Glomerular visceral epithelial cell (primary cell): ENCODE results near the gene ASMTL.
"Not testable (repeated sequence)": the region's sequence is repeated elsewhere in the genome, so short reads cannot be mapped to it uniquely, and the experiment has no call there.

Source experiments
- DNase-seq: peaks from one replicate; pipeline ENCODE4 v3.0.0-alpha.2; 2016; ENCODE audit errors: extremely low spot score

ASMTL gene

DNA sequence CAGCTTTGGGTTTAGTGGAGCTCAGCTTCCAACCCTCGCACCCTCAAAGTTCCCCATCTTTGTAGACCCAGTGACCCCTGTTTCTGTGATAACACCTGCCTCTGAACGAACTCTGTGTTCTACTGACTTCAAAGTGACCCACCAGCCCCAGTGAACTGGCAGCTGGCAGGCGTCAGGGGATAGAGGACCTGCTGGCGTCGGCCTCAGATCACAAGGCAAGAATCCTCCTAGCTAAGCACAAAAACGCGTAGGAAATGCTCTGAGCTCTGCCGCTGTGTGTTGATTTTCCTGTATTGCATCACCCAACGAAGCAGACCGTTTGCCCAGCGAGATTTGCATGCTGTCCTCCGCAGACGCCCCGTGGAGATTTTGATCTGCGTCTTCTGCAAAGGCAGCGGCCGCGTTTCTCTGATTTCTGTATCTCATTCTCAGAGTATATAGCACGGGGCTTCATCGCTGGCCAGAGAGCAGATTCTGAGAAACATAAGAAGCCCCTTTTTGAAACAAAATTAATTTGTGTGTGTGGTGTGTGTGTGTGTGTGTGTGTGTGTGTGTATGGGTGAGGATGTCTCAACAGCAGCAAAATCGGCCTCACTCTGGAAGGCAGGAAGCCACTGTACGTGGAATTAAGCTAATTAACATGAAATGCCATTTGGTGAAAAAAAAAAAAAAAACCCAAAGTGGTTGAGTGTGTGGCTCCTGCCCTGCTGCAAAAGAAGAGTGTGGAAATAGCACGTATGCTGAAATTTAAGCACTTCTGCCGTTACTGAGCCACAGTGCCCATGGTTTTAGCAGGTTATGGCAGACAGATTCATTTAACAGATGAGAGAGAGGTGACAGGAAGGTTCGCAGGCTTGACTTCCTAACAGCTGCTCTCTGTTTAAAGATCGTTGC lies 29.2 kb upstream of the ASMTL start:
- DNase-seq: peak; percentile 51

- DNase-seq: no peak
These were observed 27.5 kb upstream of the ASMTL start for GRCh38 chrX:1480082-1480785.

DNA sequence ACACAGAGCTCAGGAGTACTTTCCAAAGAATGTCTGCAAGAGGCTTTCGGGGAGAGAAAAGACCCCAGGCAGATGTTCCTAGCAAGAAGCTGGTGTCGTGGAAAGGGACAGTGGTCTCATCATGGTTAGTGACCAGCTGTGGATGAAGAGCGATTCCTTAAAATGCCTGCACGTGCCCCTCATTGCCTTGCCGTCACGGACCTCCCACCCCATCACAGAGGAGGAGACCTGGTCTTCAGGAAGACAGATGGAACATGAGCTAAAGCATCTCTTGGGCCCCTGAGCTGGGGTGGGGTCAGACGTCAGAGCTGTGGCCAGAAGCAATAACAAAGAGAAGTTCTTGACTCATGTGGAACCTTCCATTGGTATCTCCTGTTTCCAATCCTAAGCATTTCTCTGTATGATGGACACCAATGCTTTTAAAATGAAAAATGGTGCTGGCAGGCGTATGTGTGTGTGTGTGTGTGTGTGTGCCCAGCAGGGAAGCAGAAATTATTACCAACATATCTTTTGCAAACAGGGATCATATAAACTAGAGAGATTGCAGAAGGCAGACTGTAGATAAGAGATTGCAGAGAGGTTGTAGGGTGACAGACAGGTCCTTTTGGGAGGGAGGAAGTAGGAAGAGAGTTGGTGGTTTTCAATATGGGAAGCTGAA lies 25.2 kb upstream of the ASMTL start:
- no peak for DNase-seq

DNA sequence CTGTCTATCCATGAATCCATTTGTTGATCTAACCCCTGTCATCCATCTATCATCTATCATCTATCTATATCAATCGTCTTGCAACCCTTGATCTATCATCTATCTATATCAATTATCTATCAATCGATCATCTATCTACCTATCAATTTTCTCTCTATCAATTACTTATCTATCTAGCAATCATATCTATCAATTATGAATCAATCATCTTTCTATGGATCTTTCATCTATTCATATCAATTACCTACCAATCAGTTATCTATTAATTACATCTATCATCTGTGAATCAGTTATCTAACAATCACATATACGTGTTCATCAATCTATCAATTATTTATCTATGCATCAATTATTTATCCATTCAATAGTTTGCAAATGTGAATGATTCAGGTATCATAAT lies 24.5 kb upstream of the ASMTL start:
- DNase-seq: no peak

DNA sequence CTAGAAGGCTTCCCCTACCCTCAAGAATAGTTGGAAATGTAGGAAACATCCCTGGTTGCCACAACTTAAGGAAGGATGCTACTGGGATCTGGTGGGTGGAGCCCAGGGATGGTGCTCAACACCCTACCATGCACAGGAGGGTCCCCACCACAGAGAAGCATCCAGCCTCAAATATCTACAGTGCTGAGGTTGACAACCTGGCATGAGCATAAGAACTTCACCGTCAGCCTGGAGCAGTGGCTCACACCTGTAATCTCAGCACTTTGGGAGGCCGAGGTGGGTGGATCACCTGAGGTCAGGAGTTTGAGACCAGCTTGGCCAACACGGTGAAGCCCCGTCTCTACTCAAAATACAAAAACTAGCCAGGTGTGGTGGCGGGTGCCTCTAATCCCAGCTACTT lies 24.0 kb upstream of the ASMTL start:
- no peak for DNase-seq

DNA sequence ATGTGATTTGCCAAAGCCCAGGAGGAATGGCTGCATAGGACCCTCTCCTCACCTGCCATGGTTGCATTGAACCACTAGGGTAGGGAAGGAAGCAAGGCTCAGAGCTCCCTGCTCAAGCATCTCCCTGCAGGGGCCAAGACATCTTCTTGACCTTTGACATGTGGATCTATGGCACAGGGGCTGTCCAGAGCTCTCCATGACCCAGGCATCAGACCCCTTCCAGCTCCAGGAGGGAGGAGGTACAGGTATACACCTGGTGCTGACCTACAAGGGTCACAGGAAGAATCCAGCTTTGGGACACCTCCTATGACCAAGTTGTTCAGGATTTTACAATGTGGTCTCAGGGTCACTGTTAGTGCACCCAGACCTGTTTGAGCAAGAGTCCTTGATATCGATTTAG lies 23.2 kb upstream of the ASMTL start:
- DNase-seq: no peak

GRCh38 chrX:1475481-1475880 lies 22.8 kb upstream of the ASMTL start:
- no peak for DNase-seq

- not testable (repeated sequence) for DNase-seq
These were observed 21.9 kb upstream of the ASMTL start for GRCh38 chrX:1474593-1474992.

DNA sequence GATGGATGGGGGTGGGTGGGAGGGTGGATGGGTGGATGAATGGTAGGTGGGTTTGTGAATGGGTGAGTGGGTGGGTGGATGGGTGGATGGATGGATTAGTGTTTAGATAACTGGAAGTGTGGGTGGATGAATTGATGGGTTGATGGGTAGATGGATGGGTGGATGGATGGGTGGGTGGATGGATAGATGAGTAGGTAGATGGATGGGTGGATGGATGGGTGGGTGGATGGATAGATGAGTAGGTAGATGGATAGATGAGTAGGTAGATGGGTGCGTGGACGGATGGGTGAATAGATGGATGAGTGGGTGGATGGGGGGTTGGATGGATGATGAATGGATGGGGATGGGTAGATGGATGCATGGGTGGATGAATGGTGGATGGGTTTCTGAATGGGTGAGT lies 20.3 kb upstream of the ASMTL start:
- DNase-seq: no peak

- DNase-seq: peak; percentile 78
These were observed 15.6 kb upstream of the ASMTL start for GRCh38 chrX:1468250-1468772.

DNA sequence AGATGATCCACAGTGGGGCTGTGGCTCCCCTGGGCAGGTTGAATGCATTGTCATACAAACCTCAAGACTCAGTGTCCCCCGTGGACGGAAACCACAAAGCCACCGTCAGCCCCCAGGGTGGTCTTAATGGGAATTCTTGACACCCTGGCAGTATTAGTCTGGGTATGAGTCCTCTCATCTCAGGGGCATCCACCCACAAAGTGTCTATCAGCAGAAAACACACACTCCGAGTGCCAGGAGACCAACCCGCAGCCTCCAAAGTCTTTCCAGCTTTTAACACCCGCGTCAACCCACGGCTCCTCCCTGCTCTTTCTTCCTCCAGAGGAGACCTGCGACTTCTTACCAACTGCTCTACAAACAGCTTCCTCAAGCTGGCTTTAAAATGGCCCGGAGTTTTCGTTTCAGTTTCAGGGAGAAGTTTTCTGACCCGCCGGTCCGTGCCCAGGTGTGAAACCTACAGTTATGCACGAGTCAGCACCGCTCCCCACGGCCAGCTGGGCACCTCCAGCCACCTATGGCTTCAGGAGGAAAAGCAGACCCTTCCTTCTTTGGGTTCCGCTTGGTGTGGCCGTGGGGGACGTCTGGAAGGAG lies 14.4 kb upstream of the ASMTL start:
- DNase-seq: no peak

- DNase-seq: no peak
These were observed 13.5 kb upstream of the ASMTL start for GRCh38 chrX:1466232-1466661.

DNA sequence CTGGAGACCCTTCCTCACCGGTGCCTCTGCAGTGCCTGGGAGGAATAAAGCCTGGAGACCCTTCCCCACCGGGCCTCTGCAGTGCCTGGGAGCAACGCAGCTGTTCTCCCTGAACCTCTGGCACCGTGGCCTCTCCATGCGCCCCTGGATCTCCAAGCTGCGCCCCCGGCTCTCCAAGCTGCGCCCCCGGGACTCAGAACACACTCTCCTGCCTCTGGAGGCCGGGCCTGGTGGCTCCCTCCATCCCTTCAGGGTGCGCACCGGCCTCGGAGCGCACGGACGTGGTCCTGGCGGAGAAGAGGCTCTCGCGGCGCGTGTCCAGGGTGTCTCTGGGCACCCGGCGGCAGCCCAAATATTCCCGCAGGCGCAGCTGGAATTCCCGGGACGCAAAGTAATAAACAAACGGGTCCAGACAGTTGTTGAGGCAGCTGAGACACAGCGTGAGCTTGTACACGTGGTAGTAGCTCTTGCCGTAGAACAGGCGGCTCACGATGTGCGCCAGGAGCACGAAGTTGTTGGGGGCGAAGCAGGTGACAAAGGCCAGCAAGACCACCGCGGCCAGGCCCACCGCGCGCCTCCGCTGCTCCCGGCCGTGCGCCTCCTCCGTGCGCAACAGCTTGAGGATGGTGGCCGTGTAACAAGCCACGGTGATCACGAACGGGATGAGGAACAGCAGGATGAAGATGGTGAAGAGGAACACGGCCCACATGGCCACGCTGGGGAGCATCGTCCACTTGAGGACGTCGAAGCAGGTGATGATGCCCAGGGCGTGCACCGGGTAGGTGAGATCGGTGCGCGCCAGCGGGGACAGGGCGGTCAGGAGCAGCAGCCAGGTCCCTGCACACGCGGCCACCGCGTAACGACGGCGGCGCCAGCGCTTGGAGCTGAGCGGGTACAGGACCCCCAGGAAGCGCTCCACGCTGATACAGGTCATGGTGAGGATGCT lies 12.8 kb upstream of the ASMTL start:
- DNase-seq: no peak

GRCh38 chrX:1464971-1465285 lies 12.2 kb upstream of the ASMTL start:
- no peak for DNase-seq

GRCh38 chrX:1464041-1464970 lies 11.6 kb upstream of the ASMTL start:
- no peak for DNase-seq

GRCh38 chrX:1463581-1463980 lies 10.9 kb upstream of the ASMTL start:
- DNase-seq: no peak

GRCh38 chrX:1462596-1463251 lies 10.0 kb upstream of the ASMTL start:
- no peak for DNase-seq

GRCh38 chrX:1462110-1462509 lies 9.4 kb upstream of the ASMTL start:
- no peak for DNase-seq

DNA sequence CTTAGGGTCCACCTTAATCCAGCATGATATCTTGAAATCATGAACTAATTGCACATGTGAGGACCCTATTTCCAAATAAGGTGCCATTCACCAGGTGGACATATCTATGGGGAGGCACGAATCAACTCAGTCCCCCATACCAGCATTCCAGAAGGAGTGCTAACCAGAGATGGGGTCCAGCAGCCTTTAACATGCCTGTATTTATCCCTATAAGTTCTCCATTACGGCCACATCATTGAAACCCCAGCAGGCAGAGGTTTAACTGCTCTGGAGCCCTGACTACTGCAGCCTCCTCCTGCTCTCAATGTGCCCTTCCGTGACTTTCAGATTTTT lies 3.2 kb upstream of the ASMTL start:
- DNase-seq: no peak
